ENCODE measurements around the gene SLCO4A1.

GRCh38 chr20:62636446-62636845, 5.9 kb upstream of the SLCO4A1 start:
- TF ChIP-seq FOS (IDR thresholded peaks at IDR 0.05; ENCODE audit: borderline replicate concordance, insufficient read depth, low read length) (no peak), MAX (IDR thresholded peaks at IDR 0.05; ENCODE audit: insufficient read depth, insufficient read length) (no peak), CTCF (IDR thresholded peaks at IDR 0.05; ENCODE audit: extremely low read depth in 1 of 2, insufficient read depth in 1 of 2, low read depth in 1 of 2, low read length in 2 of 2) (no peak), POLR2A (IDR thresholded peaks at IDR 0.05; ENCODE audit: low read depth, low read length) (no peak), EZH2 (IDR thresholded peaks at IDR 0.05; ENCODE audit: borderline replicate concordance, low read depth, low read length, severe bottlenecking) (no peak), POLR2AphosphoS5 (IDR thresholded peaks at IDR 0.05; ENCODE audit: insufficient read depth, low read depth, low read length) (no peak)
